Measurements from ENCODE around the gene CRYGS.

Gene CRYGS

GRCh38 chr3:186544281-186544680, at the start of gene CRYGS:
Gene CRYGS, minus strand, starts transcription at chr3:186544380. Its CDS starts 54 bp downstream, at chr3:186544326.
- TF ChIP-seq CTCF (conservative IDR thresholded peaks at IDR 0.05), result no peak
- no peak within 1 kb of the TSS for H3K27ac ChIP-seq

- no peak overlapping the region for H3K27ac ChIP-seq
- TF ChIP-seq CTCF (conservative IDR thresholded peaks at IDR 0.05), result no peak
These were observed 49.7 kb upstream of the CRYGS start for GRCh38 chr3:186593862-186594261.

- no peak for TF ChIP-seq CTCF (conservative IDR thresholded peaks at IDR 0.05)
- H3K27ac ChIP-seq, result no peak overlapping the region
These were observed 48.5 kb upstream of the CRYGS start for GRCh38 chr3:186592682-186593081.

GRCh38 chr3:186590580-186591295, 46.6 kb upstream of the CRYGS start:
- no peak overlapping the region for H3K27ac ChIP-seq

GRCh38 chr3:186589856-186590579, 45.8 kb upstream of the CRYGS start:
- no peak for TF ChIP-seq CTCF (conservative IDR thresholded peaks at IDR 0.05)
- H3K27ac ChIP-seq, result no peak overlapping the region

More at GRCh38 chr3:186590580-186591295, 46.6 kb upstream of the CRYGS start:
- TF ChIP-seq CTCF (conservative IDR thresholded peaks at IDR 0.05), result no peak

- H3K27ac ChIP-seq, result no peak overlapping the region
- TF ChIP-seq CTCF (conservative IDR thresholded peaks at IDR 0.05), result peak; percentile 72
These were observed 44.9 kb upstream of the CRYGS start for GRCh38 chr3:186589121-186589520.

- H3K27ac ChIP-seq, result no peak overlapping the region
- no peak for TF ChIP-seq CTCF (conservative IDR thresholded peaks at IDR 0.05)
These were observed 44.5 kb upstream of the CRYGS start for GRCh38 chr3:186588632-186589031.
